HepG2 (cell line): ENCODE measurements around the gene ANKRD11. TPM values are rescaled to one million over a fixed set of nuclear protein-coding genes. Genes with fewer than 3 reads are reported as not detected.

Source experiments
- ATAC-seq: fragments of 200-7000 bp; cut with Tn5 transposase; 3 replicates; pipeline ENCODE4 v1.9.1; 2020; ENCODE audit warnings: mild to moderate bottlenecking, moderate library complexity
- BruUV-seq: library from RNA; stranded (reverse); fragments of 400-500 nt; replicated peaks from 2 replicates; lab custom pipeline; 2021; lab: Mats Ljungman, UMichigan
- CTCF ChIA-PET: fragments of 300-600 bp; formaldehyde crosslinking; extraction: SDS; loops from one replicate; lab custom pipeline; 2021; ENCODE audit warnings: low total read pairs, inconsistent platforms, low intra/inter-chr PET ratio; lab: Yijun Ruan, JAX
- POLR2A ChIA-PET: fragments of 350-600 bp; sonication (Branson Sonifier 250); formaldehyde crosslinking; loops from one replicate; lab custom pipeline; 2020; ENCODE audit warnings: antibody characterized with exemption, inconsistent platforms; lab: Yijun Ruan, JAX
- DNase-seq: peaks from one replicate; pipeline ENCODE4 v3.0.0-alpha.2; 2015; ENCODE audit warnings: low spot score
- FAIRE-seq: peaks from 3 replicates; lab custom pipeline; 2011; peaks lifted over from hg19 to GRCh38; lab: Jason Lieb, UNC
- H2AFZ ChIP-seq: one replicate; pipeline ENCODE4 v1.6.1; 2011; ENCODE audit warnings: low read length, inconsistent platforms
- H3K27ac ChIP-seq: fragments of 300-600 bp; 3 replicates; pipeline ENCODE4 v1.8.0; 2011; ENCODE audit warnings: mixed run types, mild to moderate bottlenecking, mixed read lengths, low read length, inconsistent platforms; ENCODE audit not compliant: insufficient read depth; ENCODE audit errors: extremely low read length
- H3K27me3 ChIP-seq, 2 experiments: fragments of 200-600 bp in 1 of 2; 2 replicates in 1 of 2; 3 replicates in 1 of 2; pipeline versions ENCODE4 v1.6.0 to v1.8.0; 2011; ENCODE audit warnings: low read length in 2 of 2, mild to moderate bottlenecking in 2 of 2, moderate library complexity in 2 of 2, inconsistent platforms in 1 of 2; ENCODE audit not compliant: insufficient read depth in 2 of 2, control insufficient read depth in 1 of 2
- H3K36me3 ChIP-seq, 2 experiments: fragments of 200-600 bp in 1 of 2; replicated peaks in 1 of 2; 2 replicates in 1 of 2; 3 replicates in 1 of 2; pipeline versions ENCODE4 v1.5.1 to v1.8.0; 2011; ENCODE audit warnings: low read length in 2 of 2, inconsistent platforms in 1 of 2; ENCODE audit not compliant: insufficient read depth in 2 of 2, control insufficient read depth in 1 of 2
- H3K4me1 ChIP-seq: 2 replicates; pipeline ENCODE4 v1.5.1; 2012; ENCODE audit warnings: low read length, inconsistent platforms; ENCODE audit not compliant: insufficient read depth
- H3K4me2 ChIP-seq: 2 replicates; pipeline ENCODE4 v1.6.0; 2011; ENCODE audit warnings: low read depth, low read length, inconsistent platforms
- H3K4me3 ChIP-seq, 3 experiments: fragments of 200-600 bp in 1 of 3; sonication (generic), shearing (Covaris generic) in 1 of 3; replicated peaks in 1 of 3; 2 replicates each; pipeline ENCODE4 v1.5.1; 2011 to 2016; ENCODE audit warnings: low read length in 3 of 3, inconsistent platforms in 2 of 3, low read depth in 2 of 3, mild to moderate bottlenecking in 2 of 3, control low read depth in 1 of 3, mixed read lengths in 1 of 3; ENCODE audit not compliant: insufficient read depth in 1 of 3
- H3K79me2 ChIP-seq: one replicate; pipeline ENCODE4 v1.6.1; 2011; ENCODE audit warnings: low read length, inconsistent platforms; ENCODE audit not compliant: insufficient read depth
- H3K9ac ChIP-seq: 2 replicates; pipeline ENCODE4 v1.6.0; 2011; ENCODE audit warnings: mild to moderate bottlenecking, low read depth, low read length, inconsistent platforms; ENCODE audit not compliant: insufficient read depth
- H3K9me3 ChIP-seq: 2 replicates; pipeline ENCODE4 v1.5.1; 2012; ENCODE audit warnings: mild to moderate bottlenecking, low read length
- H4K20me1 ChIP-seq: 2 replicates; pipeline ENCODE4 v1.6.0; 2011; ENCODE audit warnings: inconsistent platforms, mild to moderate bottlenecking, low read length, moderate library complexity; ENCODE audit not compliant: insufficient read depth
- AGO2 ChIP-seq: fragments of 200-400 bp; formaldehyde crosslinking; optimal IDR thresholded peaks from 2 replicates; pipeline ENCODE3; 2017; ENCODE audit warnings: mild to moderate bottlenecking, low read depth, low read length, moderate library complexity
- DR1 ChIP-seq: sonication (generic); formaldehyde crosslinking; IDR thresholded peaks from 2 replicates; pipeline ENCODE4 v1.8.0; 2021; ENCODE audit warnings: mild to moderate bottlenecking, missing genetic modification reagents, inconsistent platforms
- HNRNPLL ChIP-seq: fragments of 200-400 bp; formaldehyde crosslinking; IDR thresholded peaks from 2 replicates; pipeline ENCODE4 v1.6.1; 2017; ENCODE audit warnings: mild to moderate bottlenecking, low read depth, low read length; ENCODE audit not compliant: poor library complexity, severe bottlenecking
- JUND ChIP-seq: sonication (generic); formaldehyde crosslinking; IDR thresholded peaks from 2 replicates; pipeline ENCODE4 v1.8.0; 2022; ENCODE audit warnings: mild to moderate bottlenecking, missing genetic modification reagents
- NFE2L2 ChIP-seq: fragments of 150-350 bp; IDR thresholded peaks from 2 replicates; pipeline ENCODE4 v1.6.1; 2014; ENCODE audit warnings: low read length
- RBM22 ChIP-seq: fragments of 200-400 bp; formaldehyde crosslinking; optimal IDR thresholded peaks from 2 replicates; pipeline ENCODE3; 2017; ENCODE audit warnings: mild to moderate bottlenecking, low read length, moderate library complexity
- SRSF4 ChIP-seq: fragments of 200-400 bp; formaldehyde crosslinking; IDR thresholded peaks from one replicate; pipeline ENCODE4 v1.6.1; 2018; ENCODE audit warnings: mild to moderate bottlenecking, low read depth, low read length, moderate library complexity; ENCODE audit not compliant: poor library complexity, severe bottlenecking
- ZNF569 ChIP-seq: sonication (generic); formaldehyde crosslinking; IDR thresholded peaks from 2 replicates; pipeline ENCODE4 v1.5.0; 2020; ENCODE audit warnings: mild to moderate bottlenecking, missing genetic modification reagents, moderate library complexity, borderline replicate concordance
- ZNF619 ChIP-seq: sonication (generic); formaldehyde crosslinking; IDR thresholded peaks from 2 replicates; pipeline ENCODE4 v1.4.0; 2020; ENCODE audit warnings: mild to moderate bottlenecking, missing genetic modification reagents
- ZNF776 ChIP-seq: sonication (generic); formaldehyde crosslinking; IDR thresholded peaks from 2 replicates; pipeline ENCODE4 v1.4.0; 2020; ENCODE audit warnings: mild to moderate bottlenecking, missing genetic modification reagents
- ZSCAN22 ChIP-seq: sonication (generic); formaldehyde crosslinking; IDR thresholded peaks from 2 replicates; pipeline ENCODE4 v1.4.0; 2020; ENCODE audit warnings: mild to moderate bottlenecking, missing genetic modification reagents
- WGBS: methylation state at CpG from one replicate; pipeline ENCODE4 v1.1.6; 2017; ENCODE audit warnings: low lambda C conversion rate; 5-methylcytosine and 5-hydroxymethylcytosine counted together
- in situ Hi-C: cut with HindIII; loops from 2 replicates; pipeline ENCODE4 v1.10.0; 2017; ENCODE audit warnings: low pct_unique_long_range_greater_than_20kb; ENCODE audit not compliant: extremely low pct_ligation_motif_present
- intact Hi-C: fragments of 100-400 bp; cut with micrococcal nuclease; formaldehyde crosslinking; loops from one replicate; pipeline ENCODE4 v1.10.0; 2022; ENCODE audit not compliant: unreplicated experiment
- polyA plus RNA-seq, 8 experiments: library from polyadenylated mRNA; depleted of rRNA in 3 of 8; stranded (reverse) in 7 of 8; unstranded in 1 of 8; fragments of >200 nt; fragmentation: Illumina TruSeq in 4 of 8; extraction: Trizol in 4 of 8; gene quantifications; 2 replicates each; pipeline versions ENCODE4 v1.2.1 to v1.2.3, GENCODE V29; 2011 to 2016; ENCODE audit warnings: low read depth in 4 of 8, missing spikeins in 1 of 8, mixed read lengths in 1 of 8; ENCODE audit not compliant: insufficient read depth in 1 of 8
- total RNA-seq, 5 experiments: library from RNA; depleted of rRNA; stranded (reverse); fragments of >200 nt; fragmentation: Illumina TruSeq; extraction: Trizol; gene quantifications; 2 replicates each; pipeline ENCODE4 v1.2.3, GENCODE V29; 2016; ENCODE audit warnings: low read depth in 1 of 5
- TF ChIP-seq, protein P1 (sequence below): sonication (generic); formaldehyde crosslinking; IDR thresholded peaks from 2 replicates; pipeline ENCODE4 v1.4.0; 2020; ENCODE audit warnings: missing genetic modification reagents, borderline replicate concordance
- TF ChIP-seq, protein P2 (sequence below): sonication (generic); formaldehyde crosslinking; IDR thresholded peaks from 2 replicates; pipeline ENCODE4 v1.8.0; 2022; ENCODE audit warnings: low read depth, missing genetic modification reagents

ANKRD11 gene
- total and polyA plus RNA-seq, 2 of the 13 experiments (the other 11 are each of a cell fraction or from before 2014, with no cell fraction given), result 21.4 to 38.4 TPM

DNA sequence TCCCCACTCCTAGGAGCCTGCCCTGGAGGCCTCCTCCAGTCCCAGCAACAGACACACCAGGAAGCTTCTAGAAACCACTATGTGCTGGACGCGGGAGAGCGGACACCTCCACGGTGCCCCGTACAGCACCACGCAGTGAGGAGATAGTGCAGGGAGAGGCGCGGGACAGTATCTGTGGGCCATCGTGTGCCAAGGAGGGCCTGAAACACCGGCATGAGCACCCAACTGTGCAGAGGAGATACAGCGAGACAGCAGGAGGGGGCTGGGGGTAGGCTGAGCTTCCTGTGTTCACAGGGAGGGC, 215.1 kb downstream of the ANKRD11 start (continued):
- TF ChIP-seq, protein P1, sequence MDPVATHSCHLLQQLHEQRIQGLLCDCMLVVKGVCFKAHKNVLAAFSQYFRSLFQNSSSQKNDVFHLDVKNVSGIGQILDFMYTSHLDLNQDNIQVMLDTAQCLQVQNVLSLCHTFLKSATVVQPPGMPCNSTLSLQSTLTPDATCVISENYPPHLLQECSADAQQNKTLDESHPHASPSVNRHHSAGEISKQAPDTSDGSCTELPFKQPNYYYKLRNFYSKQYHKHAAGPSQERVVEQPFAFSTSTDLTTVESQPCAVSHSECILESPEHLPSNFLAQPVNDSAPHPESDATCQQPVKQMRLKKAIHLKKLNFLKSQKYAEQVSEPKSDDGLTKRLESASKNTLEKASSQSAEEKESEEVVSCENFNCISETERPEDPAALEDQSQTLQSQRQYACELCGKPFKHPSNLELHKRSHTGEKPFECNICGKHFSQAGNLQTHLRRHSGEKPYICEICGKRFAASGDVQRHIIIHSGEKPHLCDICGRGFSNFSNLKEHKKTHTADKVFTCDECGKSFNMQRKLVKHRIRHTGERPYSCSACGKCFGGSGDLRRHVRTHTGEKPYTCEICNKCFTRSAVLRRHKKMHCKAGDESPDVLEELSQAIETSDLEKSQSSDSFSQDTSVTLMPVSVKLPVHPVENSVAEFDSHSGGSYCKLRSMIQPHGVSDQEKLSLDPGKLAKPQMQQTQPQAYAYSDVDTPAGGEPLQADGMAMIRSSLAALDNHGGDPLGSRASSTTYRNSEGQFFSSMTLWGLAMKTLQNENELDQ (CRISPR knock-in tag), result no peak
- no peak for TF ChIP-seq NFE2L2
- TF ChIP-seq, protein P2, sequence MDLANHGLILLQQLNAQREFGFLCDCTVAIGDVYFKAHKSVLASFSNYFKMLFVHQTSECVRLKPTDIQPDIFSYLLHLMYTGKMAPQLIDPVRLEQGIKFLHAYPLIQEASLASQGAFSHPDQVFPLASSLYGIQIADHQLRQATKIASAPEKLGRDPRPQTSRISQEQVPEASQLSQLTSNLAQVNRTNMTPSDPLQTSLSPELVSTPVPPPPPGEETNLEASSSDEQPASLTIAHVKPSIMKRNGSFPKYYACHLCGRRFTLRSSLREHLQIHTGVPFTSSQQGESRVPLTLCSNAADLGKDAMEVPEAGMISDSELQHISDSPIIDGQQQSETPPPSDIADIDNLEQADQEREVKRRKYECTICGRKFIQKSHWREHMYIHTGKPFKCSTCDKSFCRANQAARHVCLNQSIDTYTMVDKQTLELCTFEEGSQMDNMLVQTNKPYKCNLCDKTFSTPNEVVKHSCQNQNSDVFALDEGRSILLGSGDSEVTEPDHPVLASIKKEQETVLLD (CRISPR knock-in tag), result no peak
- no peak for TF ChIP-seq ZSCAN22 (CRISPR knock-in tag)
- no peak for TF ChIP-seq SRSF4

DNA sequence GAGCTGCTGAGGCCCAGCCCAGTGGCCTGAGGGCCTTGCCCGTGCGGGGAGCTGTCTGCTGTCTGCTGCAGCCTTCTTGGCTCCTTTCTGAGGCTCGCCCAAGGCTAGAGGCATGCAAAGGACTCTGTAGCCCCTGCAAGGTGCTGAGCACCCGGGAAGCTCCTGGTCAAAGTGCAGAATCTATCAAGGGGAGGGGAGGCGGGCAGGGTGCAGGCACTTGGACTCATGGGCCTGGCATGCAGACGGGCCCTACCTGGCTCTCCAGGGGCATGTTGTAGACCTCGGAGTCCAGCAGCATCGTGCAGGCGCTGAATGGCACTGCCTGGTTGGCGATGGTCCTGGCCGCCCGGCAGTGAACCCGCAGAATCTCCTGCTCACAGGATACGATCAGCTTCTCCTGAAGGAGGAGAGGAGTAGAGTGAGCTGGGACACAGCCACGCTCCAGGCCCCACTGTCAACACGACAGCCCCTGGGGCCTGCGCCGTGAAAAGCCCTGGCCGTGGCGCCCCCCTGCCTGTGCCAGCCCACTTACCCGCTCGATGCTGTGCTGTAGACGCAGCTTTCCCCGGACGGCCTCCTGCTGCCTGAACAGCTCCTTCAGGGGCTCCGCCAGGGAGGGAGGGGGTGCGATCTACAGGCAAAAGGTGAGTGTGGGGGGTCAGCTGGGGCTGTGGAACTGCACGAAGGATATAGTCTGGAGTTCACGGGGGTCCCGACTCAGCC, 215.6 kb downstream of the ANKRD11 start:
- H3K36me3 ChIP-seq, result peaks cover 54 to 79% of the 10 kb centered on the region in 2 experiments
- H4K20me1 ChIP-seq, result peaks cover 5% of the 10 kb centered on the region; the same call in 1 of the 2 replicates
- TF ChIP-seq RBM22 (peak; percentile 12), AGO2 (peak; percentile 82), ZNF569 (CRISPR knock-in tag) (no peak), ZNF619 (no peak), HNRNPLL (peak; percentile 16), JUND (CRISPR knock-in tag) (no peak), ZNF776 (CRISPR knock-in tag) (0 out of 2 replicates have a peak, but pooled peaks have one; percentile 7), DR1 (CRISPR knock-in tag) (no peak)
- no TSS peak for BruUV-seq
- ATAC-seq (peak; percentile 1; the same call in 1 of the 3 replicates), FAIRE-seq (no peak), DNase-seq (no peak)
- in situ Hi-C loops, result no loop called here
- 89% methylated on average over 11 of the region's 30 CpGs for WGBS
- intact Hi-C loops, result no loop called here
- H3K4me3 ChIP-seq, result no peak overlapping the region
- ChIA-PET POLR2A (no interaction called here), CTCF (no interaction called here)
- no peak overlapping the region for H3K9ac ChIP-seq
- no peak overlapping the region for H3K27ac ChIP-seq
- peaks cover 2% of the 10 kb centered on the region for H3K79me2 ChIP-seq
- H3K4me2 ChIP-seq, result no peak overlapping the region
- H3K4me1 ChIP-seq, result no peaks in the 10 kb centered on the region
- H3K9me3 ChIP-seq, result no peaks in the 10 kb centered on the region
- no peak overlapping the region for H2AFZ ChIP-seq
- no peaks in the 10 kb centered on the region for H3K27me3 ChIP-seq
